Prostate gland (tissue), 2 donors: ENCODE data around the gene UNC5C.

Source experiments
- CTCF ChIP-seq, 4 experiments: fragments of 200-600 bp in 2 of 4; fragments of 450-650 bp in 2 of 4; sonication (generic) in 2 of 4; IDR thresholded peaks; 1 replicate in 3 of 4; 2 replicates in 1 of 4; pipeline ENCODE4 v1.5.1; 2016 to 2019; ENCODE audit warnings: antibody characterized with exemption in 4 of 4, mild to moderate bottlenecking in 2 of 4, moderate library complexity in 2 of 4
- POLR2AphosphoS5 ChIP-seq: sonication (generic); formaldehyde crosslinking; IDR thresholded peaks from one replicate; pipeline ENCODE4 v1.6.1; 2017; ENCODE audit warnings: antibody characterized with exemption

GRCh38 chr4:95539106-95539505 is 9.7 kb downstream of the UNC5C start:
- TF ChIP-seq CTCF (IDR thresholded peaks at IDR 0.05) (no peak), POLR2AphosphoS5 (no peak)
